Tibial artery (tissue), 4 donors: ENCODE data around the gene SLCO3A1.

Source experiments
- DNase-seq, 2 donors: peaks; one replicate each; pipeline ENCODE4 v3.0.0-alpha.2; 2019
- H3K27ac ChIP-seq, 2 donors: fragments of 200-600 bp; sonication (generic) in 1 of 2; 1 replicate in 1 of 2; 2 replicates in 1 of 2; pipeline ENCODE4 v1.5.1; 2018 to 2019; ENCODE audit warnings: mild to moderate bottlenecking in 1 of 2
- H3K27me3 ChIP-seq, 2 donors: fragments of 200-600 bp; sonication (generic) in 1 of 2; one replicate each; pipeline versions ENCODE4 v1.5.1 to v1.6.0; 2016 to 2019
- H3K36me3 ChIP-seq, 3 donors: fragments of 200-600 bp; sonication (generic) in 2 of 3; one replicate each; pipeline ENCODE4 v1.5.1; 2016 to 2019; ENCODE audit warnings: mild to moderate bottlenecking in 2 of 3
- H3K4me1 ChIP-seq, 4 donors: fragments of 200-600 bp; sonication (generic) in 2 of 4; 1 replicate in 3 of 4; 2 replicates in 1 of 4; pipeline ENCODE4 v1.5.1; 2016 to 2019
- H3K4me3 ChIP-seq, 2 donors: fragments of 200-600 bp; sonication (generic) in 1 of 2; 1 replicate in 1 of 2; 2 replicates in 1 of 2; pipeline ENCODE4 v1.5.1; 2018 to 2019; ENCODE audit warnings: mild to moderate bottlenecking in 2 of 2
- H3K9me3 ChIP-seq, 3 donors: fragments of 200-600 bp; sonication (generic) in 1 of 3; one replicate each; pipeline ENCODE4 v1.5.1; 2016 to 2019
- CTCF ChIP-seq, 2 experiments: fragments of 200-600 bp in 1 of 2; fragments of 450-650 bp in 1 of 2; IDR thresholded peaks; one replicate each; pipeline ENCODE4 v1.5.1; 2017 to 2019; ENCODE audit warnings: antibody characterized with exemption in 2 of 2, mild to moderate bottlenecking in 1 of 2, moderate library complexity in 1 of 2
- intact Hi-C: fragments of 100-400 bp; cut with DNase I; formaldehyde crosslinking; loops from one replicate; pipeline ENCODE4 v1.15.0; 2023; ENCODE audit warnings: low total_unique reads

The SLCO3A1 gene

GRCh38 chr15:91983729-91984340 is 130.3 kb downstream of the SLCO3A1 start:
- DNase-seq: no peak
- Histone ChIP-seq H3K4me3 (no peak overlapping the region), H3K9me3 (no peaks in the 10 kb centered on the region), H3K4me1 (peaks cover 0 to 58% (median 39%) of the 10 kb centered on the region in 4 donors), H3K27ac (peak overlapping the region; percentile 51 to 58), H3K27me3 (no peaks in the 10 kb centered on the region), H3K36me3 (no peaks in the 10 kb centered on the region)
- intact Hi-C loops: no loop called here
- TF ChIP-seq CTCF (IDR thresholded peaks at IDR 0.05): no peak

GRCh38 chr15:91985297-91985696 is 131.8 kb downstream of the SLCO3A1 start:
- H3K4me3 ChIP-seq: no peak overlapping the region
- no peak overlapping the region for H3K27ac ChIP-seq
- no peak for DNase-seq
- no peaks in the 10 kb centered on the region for H3K9me3 ChIP-seq
- no peaks in the 10 kb centered on the region for H3K27me3 ChIP-seq
- H3K4me1 ChIP-seq: peaks cover 0 to 55% (median 36%) of the 10 kb centered on the region in 4 donors
- intact Hi-C loops: no loop called here
- TF ChIP-seq CTCF (IDR thresholded peaks at IDR 0.05): no peak
- no peaks in the 10 kb centered on the region for H3K36me3 ChIP-seq

- no peak for TF ChIP-seq CTCF (IDR thresholded peaks at IDR 0.05)
- DNase-seq: no peak
- H3K27ac ChIP-seq: no peak overlapping the region
- no peaks in the 10 kb centered on the region for H3K27me3 ChIP-seq
- intact Hi-C loops: no loop called here
- H3K36me3 ChIP-seq: no peaks in the 10 kb centered on the region
- peaks cover 0 to 38% (median 20%) of the 10 kb centered on the region in 4 donors for H3K4me1 ChIP-seq
- H3K4me3 ChIP-seq: no peak overlapping the region
- H3K9me3 ChIP-seq: no peaks in the 10 kb centered on the region
Measured at GRCh38 chr15:91988071-91988470, 134.6 kb downstream of the SLCO3A1 start.

GRCh38 chr15:91988655-91989054 is 135.1 kb downstream of the SLCO3A1 start:
- intact Hi-C loops: no loop called here

GRCh38 chr15:91989821-91990220 is 136.3 kb downstream of the SLCO3A1 start:
- no peaks in the 10 kb centered on the region for H3K9me3 ChIP-seq
- H3K4me1 ChIP-seq: peaks cover 0 to 22% (median 9%) of the 10 kb centered on the region in 4 donors
- H3K36me3 ChIP-seq: no peaks in the 10 kb centered on the region
- intact Hi-C loops: no loop called here
- H3K4me3 ChIP-seq: no peak overlapping the region
- H3K27ac ChIP-seq: no peak overlapping the region
- TF ChIP-seq CTCF (IDR thresholded peaks at IDR 0.05): no peak
- no peaks in the 10 kb centered on the region for H3K27me3 ChIP-seq
- no peak for DNase-seq

More at GRCh38 chr15:91988655-91989054, 135.1 kb downstream of the SLCO3A1 start:
- no peak for TF ChIP-seq CTCF (IDR thresholded peaks at IDR 0.05)
- H3K27me3 ChIP-seq: no peaks in the 10 kb centered on the region
- peaks cover 0 to 32% (median 15%) of the 10 kb centered on the region in 4 donors for H3K4me1 ChIP-seq
- no peak overlapping the region for H3K4me3 ChIP-seq
- no peak for DNase-seq
- H3K36me3 ChIP-seq: no peaks in the 10 kb centered on the region
- H3K9me3 ChIP-seq: no peaks in the 10 kb centered on the region
- no peak overlapping the region for H3K27ac ChIP-seq
